Measurements from ENCODE around the gene DBT.

- TF ChIP-seq, protein P1, sequence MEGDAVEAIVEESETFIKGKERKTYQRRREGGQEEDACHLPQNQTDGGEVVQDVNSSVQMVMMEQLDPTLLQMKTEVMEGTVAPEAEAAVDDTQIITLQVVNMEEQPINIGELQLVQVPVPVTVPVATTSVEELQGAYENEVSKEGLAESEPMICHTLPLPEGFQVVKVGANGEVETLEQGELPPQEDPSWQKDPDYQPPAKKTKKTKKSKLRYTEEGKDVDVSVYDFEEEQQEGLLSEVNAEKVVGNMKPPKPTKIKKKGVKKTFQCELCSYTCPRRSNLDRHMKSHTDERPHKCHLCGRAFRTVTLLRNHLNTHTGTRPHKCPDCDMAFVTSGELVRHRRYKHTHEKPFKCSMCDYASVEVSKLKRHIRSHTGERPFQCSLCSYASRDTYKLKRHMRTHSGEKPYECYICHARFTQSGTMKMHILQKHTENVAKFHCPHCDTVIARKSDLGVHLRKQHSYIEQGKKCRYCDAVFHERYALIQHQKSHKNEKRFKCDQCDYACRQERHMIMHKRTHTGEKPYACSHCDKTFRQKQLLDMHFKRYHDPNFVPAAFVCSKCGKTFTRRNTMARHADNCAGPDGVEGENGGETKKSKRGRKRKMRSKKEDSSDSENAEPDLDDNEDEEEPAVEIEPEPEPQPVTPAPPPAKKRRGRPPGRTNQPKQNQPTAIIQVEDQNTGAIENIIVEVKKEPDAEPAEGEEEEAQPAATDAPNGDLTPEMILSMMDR (IDR thresholded peaks at IDR 0.05; ENCODE audit: low read length): no peak
- TF ChIP-seq EZH2 (optimal IDR thresholded peaks at IDR 0.05; ENCODE audit: low read depth, low read length): no peak
Measured at GRCh38 chr1:100265931-100266740, 16.5 kb upstream of the DBT start, which contains the start of gene RTCA.
